ENCODE measurements around the gene DUSP19.

DNA sequence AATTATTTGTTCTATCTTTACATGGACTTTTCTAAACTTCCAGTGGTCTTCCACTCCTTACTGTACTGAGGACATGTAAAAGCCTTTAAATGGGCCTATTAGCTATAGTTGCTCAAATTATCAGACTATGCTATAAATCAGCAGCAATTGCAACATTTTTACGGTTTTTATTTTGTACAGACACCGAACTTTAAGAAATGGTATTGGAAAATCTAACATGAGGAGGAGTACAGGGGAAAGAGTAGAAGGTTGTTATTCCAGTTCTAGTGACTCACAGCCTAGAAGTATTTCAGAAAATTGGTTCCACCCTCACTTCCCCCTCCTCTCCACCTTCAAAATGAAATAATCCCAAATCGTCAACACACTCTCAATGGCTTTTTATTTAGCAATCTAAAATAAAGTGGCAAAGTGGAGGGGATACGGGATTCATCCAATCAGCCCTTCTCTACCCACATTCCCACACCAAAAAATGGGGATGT, 41.4 kb upstream of the DUSP19 start:
- TF ChIP-seq, protein P1, sequence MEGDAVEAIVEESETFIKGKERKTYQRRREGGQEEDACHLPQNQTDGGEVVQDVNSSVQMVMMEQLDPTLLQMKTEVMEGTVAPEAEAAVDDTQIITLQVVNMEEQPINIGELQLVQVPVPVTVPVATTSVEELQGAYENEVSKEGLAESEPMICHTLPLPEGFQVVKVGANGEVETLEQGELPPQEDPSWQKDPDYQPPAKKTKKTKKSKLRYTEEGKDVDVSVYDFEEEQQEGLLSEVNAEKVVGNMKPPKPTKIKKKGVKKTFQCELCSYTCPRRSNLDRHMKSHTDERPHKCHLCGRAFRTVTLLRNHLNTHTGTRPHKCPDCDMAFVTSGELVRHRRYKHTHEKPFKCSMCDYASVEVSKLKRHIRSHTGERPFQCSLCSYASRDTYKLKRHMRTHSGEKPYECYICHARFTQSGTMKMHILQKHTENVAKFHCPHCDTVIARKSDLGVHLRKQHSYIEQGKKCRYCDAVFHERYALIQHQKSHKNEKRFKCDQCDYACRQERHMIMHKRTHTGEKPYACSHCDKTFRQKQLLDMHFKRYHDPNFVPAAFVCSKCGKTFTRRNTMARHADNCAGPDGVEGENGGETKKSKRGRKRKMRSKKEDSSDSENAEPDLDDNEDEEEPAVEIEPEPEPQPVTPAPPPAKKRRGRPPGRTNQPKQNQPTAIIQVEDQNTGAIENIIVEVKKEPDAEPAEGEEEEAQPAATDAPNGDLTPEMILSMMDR (IDR thresholded peaks at IDR 0.05): no peak
- TF ChIP-seq POLR2AphosphoS5 (IDR thresholded peaks at IDR 0.05; ENCODE audit: insufficient read depth in 1 of 2, low read depth in 1 of 2): peak in 1 of 2 donors; percentile 38
